Lung (tissue), 12 donors: ENCODE results near the gene BTBD3. TPM values are rescaled to one million over a fixed set of nuclear protein-coding genes. Genes with fewer than 3 reads are reported as not detected.
A peak's percentile ranks its signal among the peaks of the same experiment; 100 is the strongest.

Experiments used
- ATAC-seq: fragments of 200-7000 bp; cut with Tn5 transposase; one replicate; pipeline ENCODE4 v1.9.1; 2020; ENCODE audit warnings: moderate number of reproducible peaks; ENCODE audit not compliant: insufficient read depth, low FRiP score
- DNase-seq, 3 donors: peaks; one replicate each; pipeline ENCODE4 v3.0.0-alpha.2; 2013 to 2017
- H3K27ac ChIP-seq, 2 donors: one replicate each; pipeline ENCODE4 v1.5.1; 2013; ENCODE audit warnings: mild to moderate bottlenecking in 2 of 2, moderate library complexity in 2 of 2, control low read depth in 1 of 2, inconsistent platforms in 1 of 2, low read depth in 1 of 2, low read length in 1 of 2
- H3K27me3 ChIP-seq, 3 donors: one replicate each; pipeline ENCODE4 v1.5.1; 2013; ENCODE audit warnings: low read length in 2 of 3; ENCODE audit not compliant: control insufficient read depth in 3 of 3, insufficient read depth in 3 of 3
- H3K36me3 ChIP-seq, 4 donors: one replicate each; pipeline ENCODE4 v1.5.1; 2013; ENCODE audit warnings: low read length in 4 of 4, mild to moderate bottlenecking in 1 of 4, moderate library complexity in 1 of 4; ENCODE audit not compliant: control insufficient read depth in 4 of 4, insufficient read depth in 4 of 4
- H3K4me1 ChIP-seq, 5 donors: one replicate each; pipeline ENCODE4 v1.5.1; 2013; ENCODE audit warnings: low read length in 5 of 5, mild to moderate bottlenecking in 2 of 5, moderate library complexity in 1 of 5; ENCODE audit not compliant: control insufficient read depth in 5 of 5, insufficient read depth in 5 of 5
- H3K4me3 ChIP-seq: one replicate; pipeline ENCODE4 v1.5.1; 2013; ENCODE audit warnings: mild to moderate bottlenecking, control low read depth, moderate library complexity
- H3K9ac ChIP-seq, 2 donors: one replicate each; pipeline ENCODE4 v1.5.1; 2013; ENCODE audit warnings: low read length in 2 of 2, control low read depth in 1 of 2; ENCODE audit not compliant: insufficient read depth in 1 of 2
- H3K9me3 ChIP-seq, 4 donors: one replicate each; pipeline ENCODE4 v1.5.1; 2013; ENCODE audit warnings: low read length in 3 of 4, mild to moderate bottlenecking in 1 of 4, moderate library complexity in 1 of 4; ENCODE audit not compliant: control insufficient read depth in 4 of 4, insufficient read depth in 3 of 4
- WGBS, 2 donors: extraction: QIAGEN DNeasy Blood & Tissue Kit; methylation state at CpG; one replicate each; pipeline ENCODE4 v1.1.7; 2013; 5-methylcytosine and 5-hydroxymethylcytosine counted together
- polyA plus RNA-seq, 2 donors: library from polyadenylated mRNA; stranded (reverse); fragments of 200-250 nt; gene quantifications; one replicate each; pipeline ENCODE4 v1.2.1, GENCODE V29; 2013
- total RNA-seq, 2 donors: library from RNA; depleted of rRNA in 1 of 2; stranded (reverse); fragments of >200 nt in 1 of 2; gene quantifications; one replicate each; pipeline ENCODE4 v1.2.1, GENCODE V29; 2014 to 2021
- TF ChIP-seq, protein P1 (sequence below): IDR thresholded peaks from 2 replicates; pipeline ENCODE4 v1.5.1; 2012; ENCODE audit warnings: mild to moderate bottlenecking; ENCODE audit errors: control extremely low read depth, extremely low read depth
- donor health status: control.
- donor health status: control.
- donor health status: Bipolar disorder and iron deficiency.
- donor health status: healthy.
- donor health status: DM: yes; HTN: yes; CAD: no.

The BTBD3 gene
- total and polyA plus RNA-seq, 4 donors = 7.4 to 67.9 (median 22.5) TPM

- no peak overlapping the region for H3K9ac ChIP-seq
- no peaks in the 10 kb centered on the region for H3K4me1 ChIP-seq
- TF ChIP-seq, protein P1, sequence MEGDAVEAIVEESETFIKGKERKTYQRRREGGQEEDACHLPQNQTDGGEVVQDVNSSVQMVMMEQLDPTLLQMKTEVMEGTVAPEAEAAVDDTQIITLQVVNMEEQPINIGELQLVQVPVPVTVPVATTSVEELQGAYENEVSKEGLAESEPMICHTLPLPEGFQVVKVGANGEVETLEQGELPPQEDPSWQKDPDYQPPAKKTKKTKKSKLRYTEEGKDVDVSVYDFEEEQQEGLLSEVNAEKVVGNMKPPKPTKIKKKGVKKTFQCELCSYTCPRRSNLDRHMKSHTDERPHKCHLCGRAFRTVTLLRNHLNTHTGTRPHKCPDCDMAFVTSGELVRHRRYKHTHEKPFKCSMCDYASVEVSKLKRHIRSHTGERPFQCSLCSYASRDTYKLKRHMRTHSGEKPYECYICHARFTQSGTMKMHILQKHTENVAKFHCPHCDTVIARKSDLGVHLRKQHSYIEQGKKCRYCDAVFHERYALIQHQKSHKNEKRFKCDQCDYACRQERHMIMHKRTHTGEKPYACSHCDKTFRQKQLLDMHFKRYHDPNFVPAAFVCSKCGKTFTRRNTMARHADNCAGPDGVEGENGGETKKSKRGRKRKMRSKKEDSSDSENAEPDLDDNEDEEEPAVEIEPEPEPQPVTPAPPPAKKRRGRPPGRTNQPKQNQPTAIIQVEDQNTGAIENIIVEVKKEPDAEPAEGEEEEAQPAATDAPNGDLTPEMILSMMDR = no peak
- no peaks in the 10 kb centered on the region for H3K9me3 ChIP-seq
- no peaks in the 10 kb centered on the region for H3K36me3 ChIP-seq
- no peak overlapping the region for H3K27ac ChIP-seq
- H3K4me3 ChIP-seq = no peak overlapping the region
- 85 to 91% methylated on average over 1 of the region's 1 CpG for WGBS, 2 donors
- no peaks in the 10 kb centered on the region for H3K27me3 ChIP-seq
- ATAC-seq = no peak
- no peak for DNase-seq
Measured at GRCh38 chr20:11965602-11966001, 47.9 kb downstream of the BTBD3 start.

DNA sequence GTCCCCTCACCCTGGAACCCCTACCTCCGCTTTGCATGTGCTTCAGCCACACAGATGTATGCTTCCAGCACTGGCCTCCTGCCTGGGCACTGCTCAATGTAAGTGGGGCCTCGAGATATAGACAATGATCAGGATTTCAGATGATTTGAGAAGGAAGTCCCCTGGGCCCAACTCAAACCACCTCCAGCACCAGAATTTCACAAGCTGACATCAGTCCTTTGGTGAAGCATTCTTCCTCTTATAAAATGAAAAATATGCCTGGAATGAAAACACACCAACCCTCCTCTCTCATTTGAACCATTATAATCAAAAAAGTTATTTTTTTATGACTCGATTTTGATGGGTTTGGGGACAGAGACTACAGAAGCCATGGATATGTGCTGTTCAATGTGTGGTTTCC is 48.5 kb downstream of the BTBD3 start:
- WGBS, 2 donors = 45 to 64% methylated on average over 3 of the region's 3 CpGs
- DNase-seq (no peak), ATAC-seq (no peak)
- Histone ChIP-seq H3K9ac (no peak overlapping the region), H3K36me3 (no peaks in the 10 kb centered on the region), H3K27me3 (no peaks in the 10 kb centered on the region), H3K4me1 (no peaks in the 10 kb centered on the region), H3K27ac (no peak overlapping the region), H3K4me3 (no peak overlapping the region), H3K9me3 (no peaks in the 10 kb centered on the region)
- TF ChIP-seq, protein P1 = no peak

DNA sequence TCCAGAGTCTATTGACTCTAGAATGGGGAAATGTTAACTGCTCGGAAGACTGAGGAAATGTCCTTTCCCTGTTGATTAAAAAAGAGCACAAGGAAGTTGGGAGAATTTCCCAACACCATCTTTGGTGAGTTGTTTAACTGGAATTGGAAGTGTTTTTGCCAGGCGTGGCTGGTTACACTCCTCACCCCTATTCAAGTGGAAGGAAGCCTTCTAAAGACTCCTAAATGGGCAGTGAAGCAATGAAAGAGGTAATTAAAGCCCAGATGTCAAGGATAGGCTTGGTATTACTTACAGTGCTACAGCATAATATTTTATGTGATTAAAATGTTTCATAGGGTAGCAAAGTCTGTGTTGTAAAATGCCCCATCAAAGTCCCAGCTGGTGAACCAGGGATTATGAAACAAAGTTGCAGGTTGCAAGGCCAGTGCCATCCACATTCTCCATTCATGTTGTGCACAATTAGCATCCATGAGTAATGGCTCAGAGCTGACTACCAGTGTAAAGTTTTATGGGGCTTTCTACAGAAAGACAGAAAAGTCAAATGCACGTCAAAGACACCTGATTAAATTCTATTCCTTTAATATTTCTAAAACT is 52.6 kb downstream of the BTBD3 start:
- no peak for DNase-seq

More for the DNA sequence above, 52.6 kb downstream of the BTBD3 start:
- H3K4me3 ChIP-seq = no peak overlapping the region
- H3K4me1 ChIP-seq = no peaks in the 10 kb centered on the region
- TF ChIP-seq, protein P1 = no peak
- no peaks in the 10 kb centered on the region for H3K27me3 ChIP-seq
- peak; percentile 45 for ATAC-seq
- WGBS, 2 donors = 67 to 68% methylated on average over 3 of the region's 3 CpGs
- no peak overlapping the region for H3K27ac ChIP-seq
- H3K9me3 ChIP-seq = no peaks in the 10 kb centered on the region
- H3K36me3 ChIP-seq = no peaks in the 10 kb centered on the region
- H3K9ac ChIP-seq = no peak overlapping the region
